ENCODE data around the gene SLC16A7. TPM values are rescaled to one million over a fixed set of nuclear protein-coding genes. Genes with fewer than 3 reads are reported as not detected.

The SLC16A7 gene
- total and polyA plus RNA-seq, 2 of the 8 experiments (the other 6 are each of a cell fraction or from before 2014, with no cell fraction given), result 0.74 to 4.3 TPM

DNA sequence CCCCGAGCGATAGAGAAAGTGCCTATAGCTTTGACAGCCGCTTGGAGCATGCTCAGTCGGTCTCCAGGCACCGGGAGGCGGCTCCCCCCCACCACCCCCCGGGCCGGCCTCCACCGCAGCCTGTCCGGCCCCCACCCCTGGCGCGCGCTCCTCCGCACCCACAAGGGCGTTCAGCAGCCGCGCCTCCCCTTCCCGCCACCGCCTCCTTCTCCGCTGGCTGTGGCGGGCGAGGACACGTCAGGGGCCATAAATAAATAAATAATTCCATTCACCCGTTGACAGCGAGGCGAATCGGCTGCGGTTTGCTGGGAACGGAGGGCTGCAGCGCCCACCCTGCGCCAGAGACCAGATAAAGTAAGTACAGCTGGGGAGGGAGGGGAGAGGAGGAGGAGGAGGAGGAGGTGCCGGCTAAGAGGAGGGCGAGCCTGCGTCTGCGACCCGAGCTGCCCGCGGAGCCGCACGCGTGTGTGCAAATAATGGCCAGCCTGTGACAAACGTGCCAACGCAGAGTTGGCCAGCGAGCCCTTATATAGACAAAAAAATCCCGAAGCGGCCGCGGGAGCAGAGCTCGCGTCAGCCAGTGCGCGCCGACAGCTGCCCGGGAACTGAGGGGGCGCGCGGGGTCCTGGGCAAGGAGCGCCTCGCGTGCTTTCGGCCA is at the start of gene SLC16A7 (continued):
- TF ChIP-seq, protein P1, sequence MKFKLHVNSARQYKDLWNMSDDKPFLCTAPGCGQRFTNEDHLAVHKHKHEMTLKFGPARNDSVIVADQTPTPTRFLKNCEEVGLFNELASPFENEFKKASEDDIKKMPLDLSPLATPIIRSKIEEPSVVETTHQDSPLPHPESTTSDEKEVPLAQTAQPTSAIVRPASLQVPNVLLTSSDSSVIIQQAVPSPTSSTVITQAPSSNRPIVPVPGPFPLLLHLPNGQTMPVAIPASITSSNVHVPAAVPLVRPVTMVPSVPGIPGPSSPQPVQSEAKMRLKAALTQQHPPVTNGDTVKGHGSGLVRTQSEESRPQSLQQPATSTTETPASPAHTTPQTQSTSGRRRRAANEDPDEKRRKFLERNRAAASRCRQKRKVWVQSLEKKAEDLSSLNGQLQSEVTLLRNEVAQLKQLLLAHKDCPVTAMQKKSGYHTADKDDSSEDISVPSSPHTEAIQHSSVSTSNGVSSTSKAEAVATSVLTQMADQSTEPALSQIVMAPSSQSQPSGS (IDR thresholded peaks at IDR 0.05; ENCODE audit: low read length), result no peak
- TF ChIP-seq MAFK (IDR thresholded peaks at IDR 0.05; ENCODE audit: low read depth, low read length) (no peak), TBP (IDR thresholded peaks at IDR 0.05; ENCODE audit: low read depth, low read length) (peak; percentile 59), CHD1 (IDR thresholded peaks at IDR 0.05; ENCODE audit: low read depth, low read length) (no peak), ASH2L (IDR thresholded peaks at IDR 0.05; ENCODE audit: low read length) (peak; percentile 54), CREB1 (IDR thresholded peaks at IDR 0.05) (peak; percentile 82), TAF7 (optimal IDR thresholded peaks at IDR 0.05; ENCODE audit: borderline replicate concordance, low read depth, low read length) (peak; percentile 51), CBX8 (IDR thresholded peaks at IDR 0.05; ENCODE audit: borderline replicate concordance, low read depth, low read length) (no peak), FOSL1 (IDR thresholded peaks at IDR 0.05; ENCODE audit: insufficient read depth, low read depth, low read length) (no peak), TAF1 (IDR thresholded peaks at IDR 0.05; ENCODE audit: low read depth, low read length) (peak; percentile 87), RBBP5 (IDR thresholded peaks at IDR 0.05; ENCODE audit: borderline replicate concordance, low read depth, low read length) (0 out of 2 replicates have a peak, but pooled peaks have one; percentile 28), POLR2AphosphoS5 (IDR thresholded peaks at IDR 0.05; ENCODE audit: low read depth, low read length) (peak; percentile 49; the same call in 1 of the 2 replicates), KDM4A (IDR thresholded peaks at IDR 0.05; ENCODE audit: low read depth, low read length, severe bottlenecking) (no peak), ZNF274 (IDR thresholded peaks at IDR 0.05; ENCODE audit: borderline replicate concordance, extremely low read depth, low read length) (no peak), YY1 (IDR thresholded peaks at IDR 0.05; ENCODE audit: low read depth, low read length) (no peak), SIN3A (conservative IDR thresholded peaks at IDR 0.05 in 1 of 2, IDR thresholded peaks at IDR 0.05 in 1 of 2; ENCODE audit: low read depth in 1 of 2, low read length in 2 of 2) (peak in 1 of 2 experiments; percentile 85; a peak in 2 of 4 replicates), SP2 (IDR thresholded peaks at IDR 0.05; ENCODE audit: low read length) (no peak)
- TF ChIP-seq, protein P2, sequence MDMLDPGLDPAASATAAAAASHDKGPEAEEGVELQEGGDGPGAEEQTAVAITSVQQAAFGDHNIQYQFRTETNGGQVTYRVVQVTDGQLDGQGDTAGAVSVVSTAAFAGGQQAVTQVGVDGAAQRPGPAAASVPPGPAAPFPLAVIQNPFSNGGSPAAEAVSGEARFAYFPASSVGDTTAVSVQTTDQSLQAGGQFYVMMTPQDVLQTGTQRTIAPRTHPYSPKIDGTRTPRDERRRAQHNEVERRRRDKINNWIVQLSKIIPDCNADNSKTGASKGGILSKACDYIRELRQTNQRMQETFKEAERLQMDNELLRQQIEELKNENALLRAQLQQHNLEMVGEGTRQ (IDR thresholded peaks at IDR 0.05; ENCODE audit: low read length), result no peak
- TF ChIP-seq, protein P3, sequence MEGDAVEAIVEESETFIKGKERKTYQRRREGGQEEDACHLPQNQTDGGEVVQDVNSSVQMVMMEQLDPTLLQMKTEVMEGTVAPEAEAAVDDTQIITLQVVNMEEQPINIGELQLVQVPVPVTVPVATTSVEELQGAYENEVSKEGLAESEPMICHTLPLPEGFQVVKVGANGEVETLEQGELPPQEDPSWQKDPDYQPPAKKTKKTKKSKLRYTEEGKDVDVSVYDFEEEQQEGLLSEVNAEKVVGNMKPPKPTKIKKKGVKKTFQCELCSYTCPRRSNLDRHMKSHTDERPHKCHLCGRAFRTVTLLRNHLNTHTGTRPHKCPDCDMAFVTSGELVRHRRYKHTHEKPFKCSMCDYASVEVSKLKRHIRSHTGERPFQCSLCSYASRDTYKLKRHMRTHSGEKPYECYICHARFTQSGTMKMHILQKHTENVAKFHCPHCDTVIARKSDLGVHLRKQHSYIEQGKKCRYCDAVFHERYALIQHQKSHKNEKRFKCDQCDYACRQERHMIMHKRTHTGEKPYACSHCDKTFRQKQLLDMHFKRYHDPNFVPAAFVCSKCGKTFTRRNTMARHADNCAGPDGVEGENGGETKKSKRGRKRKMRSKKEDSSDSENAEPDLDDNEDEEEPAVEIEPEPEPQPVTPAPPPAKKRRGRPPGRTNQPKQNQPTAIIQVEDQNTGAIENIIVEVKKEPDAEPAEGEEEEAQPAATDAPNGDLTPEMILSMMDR (IDR thresholded peaks at IDR 0.05; ENCODE audit: control extremely low read depth in 1 of 3, insufficient read depth in 1 of 3, low read depth in 1 of 3, low read length in 3 of 3), result peak in 2 of 3 experiments; percentile 2 to 36; a peak in 2 of 4 replicates

All from H1 (cell line).